A673 (cell line): ENCODE results near the gene SMAD1. TPM values are rescaled to one million over a fixed set of nuclear protein-coding genes. Genes with fewer than 3 reads are reported as not detected.

Experiments
- BruUV-seq: library from RNA; stranded (reverse); fragments of 400-500 nt; replicated peaks from 2 replicates; lab custom pipeline; 2021; lab: Mats Ljungman, UMichigan
- CTCF ChIA-PET: fragments of 300-600 bp; sonication (Branson Sonifier 250); formaldehyde crosslinking; loops from one replicate; lab custom pipeline; 2022; ENCODE audit warnings: antibody characterized with exemption; lab: Charles Lee
- POLR2A ChIA-PET: fragments of 300-600 bp; sonication (Branson Sonifier 250); formaldehyde crosslinking; loops from one replicate; lab custom pipeline; 2022; ENCODE audit warnings: antibody characterized with exemption; ENCODE audit not compliant: low non-redundant PET; lab: Charles Lee
- DNase-seq: peaks from one replicate; pipeline ENCODE4 v3.0.0-alpha.2; 2015; ENCODE audit warnings: low spot score
- H3K27ac ChIP-seq: fragments of 200-600 bp; sonication (generic); 2 replicates; pipeline ENCODE4 v1.5.1; 2016; ENCODE audit warnings: mixed run types, low read depth, mild to moderate bottlenecking, mixed read lengths, antibody characterized with exemption, low read length; ENCODE audit not compliant: poor library complexity, severe bottlenecking
- H3K27me3 ChIP-seq: fragments of 200-600 bp; sonication (generic); replicated peaks from 2 replicates; pipeline ENCODE4 v1.6.1; 2017; ENCODE audit warnings: mixed run types, low read depth, mild to moderate bottlenecking, mixed read lengths, antibody characterized with exemption, low read length; ENCODE audit not compliant: insufficient read depth, poor library complexity
- H3K36me3 ChIP-seq: fragments of 200-600 bp; sonication (generic); 2 replicates; pipeline ENCODE4 v1.6.1; 2016; ENCODE audit warnings: mixed run types, mild to moderate bottlenecking, mixed read lengths, antibody characterized with exemption, low read length; ENCODE audit not compliant: insufficient read depth, poor library complexity, severe bottlenecking
- H3K4me1 ChIP-seq: fragments of 200-600 bp; sonication (generic); 2 replicates; pipeline ENCODE4 v1.6.1; 2017; ENCODE audit warnings: mixed run types, mild to moderate bottlenecking, mixed read lengths, antibody characterized with exemption, low read length; ENCODE audit not compliant: insufficient read depth, poor library complexity, severe bottlenecking
- H3K4me3 ChIP-seq: fragments of 200-600 bp; sonication (generic); 2 replicates; pipeline ENCODE4 v1.5.1; 2016; ENCODE audit warnings: low read depth, mixed run types, mild to moderate bottlenecking, mixed read lengths, low read length; ENCODE audit not compliant: poor library complexity, severe bottlenecking
- H3K9me3 ChIP-seq: fragments of 200-600 bp; sonication (generic); 2 replicates; pipeline ENCODE4 v1.6.1; 2016; ENCODE audit warnings: mixed run types, low read depth, mild to moderate bottlenecking, mixed read lengths, antibody characterized with exemption, low read length; ENCODE audit not compliant: poor library complexity, severe bottlenecking
- CTCF ChIP-seq: fragments of 300-800, 200-600 bp; sonication (generic); conservative IDR thresholded peaks from 2 replicates; pipeline ENCODE4 v1.5.1; 2017; ENCODE audit warnings: low read depth, mild to moderate bottlenecking, antibody characterized with exemption, low read length, moderate library complexity, mixed read lengths
- EZH2 ChIP-seq: fragments of 200-600 bp; sonication (generic); IDR thresholded peaks from 2 replicates; pipeline ENCODE4 v1.6.1; 2017; ENCODE audit warnings: borderline replicate concordance, low read depth, mild to moderate bottlenecking, mixed read lengths, antibody characterized with exemption, low read length; ENCODE audit not compliant: poor library complexity, severe bottlenecking
- intact Hi-C: fragments of 100-400 bp; cut with micrococcal nuclease; formaldehyde crosslinking; loops from one replicate; pipeline ENCODE4 v1.10.0; 2022; ENCODE audit not compliant: unreplicated experiment
- total RNA-seq: library from RNA; stranded (reverse); gene quantifications from 2 replicates; pipeline ENCODE4 v1.2.3, GENCODE V29; 2021

The SMAD1 gene
- total RNA-seq, 1 experiment from 2014 or later, result 33.7 TPM

GRCh38 chr4:145541346-145541745, 59.7 kb downstream of the SMAD1 start:
- Histone ChIP-seq H3K4me3 (no peak overlapping the region), H3K27ac (peak overlapping the region; percentile 73), H3K27me3 (no peaks in the 10 kb centered on the region), H3K4me1 (peaks cover 70% of the 10 kb centered on the region), H3K9me3 (no peaks in the 10 kb centered on the region), H3K36me3 (no peaks in the 10 kb centered on the region)
- TF ChIP-seq EZH2 (no peak), CTCF (no peak)
- no TSS peak for BruUV-seq
- intact Hi-C loops, result no loop called here
- POLR2A ChIA-PET, result no interaction called here
- DNase-seq, result no peak
- CTCF ChIA-PET, result interaction anchor here (0.5 kb wide), 1 partner anchor 492 kb away, joined by 3 read pairs; no protein-coding TSS in a partner anchor

- H3K27ac ChIP-seq, result peak overlapping the region; percentile 73
- no TSS peak for BruUV-seq
- no peak for DNase-seq
- POLR2A ChIA-PET, result no interaction called here
- CTCF ChIA-PET, result no interaction called here
- no peaks in the 10 kb centered on the region for H3K27me3 ChIP-seq
- no peak for TF ChIP-seq CTCF
- no peak for TF ChIP-seq EZH2
- H3K4me1 ChIP-seq, result peaks cover 48% of the 10 kb centered on the region
- intact Hi-C loops, result loop anchor here (5.0 kb wide), 1 partner anchor 63 kb away; the partner anchor contains the start of gene SMAD1
- peaks cover 12% of the 10 kb centered on the region for H3K36me3 ChIP-seq
- H3K4me3 ChIP-seq, result no peak overlapping the region
- H3K9me3 ChIP-seq, result no peaks in the 10 kb centered on the region
Observed at GRCh38 chr4:145545031-145545430, 63.4 kb downstream of the SMAD1 start.

- H3K4me1 ChIP-seq, result peaks cover 43% of the 10 kb centered on the region
- H3K4me3 ChIP-seq, result no peak overlapping the region
- H3K27ac ChIP-seq, result peak overlapping the region; percentile 73
- POLR2A ChIA-PET, result no interaction called here
- no peaks in the 10 kb centered on the region for H3K9me3 ChIP-seq
- CTCF ChIA-PET, result no interaction called here
- peak; percentile 77 for DNase-seq
- BruUV-seq, result no TSS peak
- H3K36me3 ChIP-seq, result peaks cover 12% of the 10 kb centered on the region
- TF ChIP-seq EZH2 (no peak), CTCF (no peak)
- H3K27me3 ChIP-seq, result no peaks in the 10 kb centered on the region
- intact Hi-C loops, result loop anchor here (5.0 kb wide), 1 partner anchor 63 kb away; the partner anchor contains the start of gene SMAD1
Observed at GRCh38 chr4:145545538-145546174, 64.0 kb downstream of the SMAD1 start.
